Sigmoid colon (tissue), 4 donors: Measurements from ENCODE around the gene EEPD1.

Experiments used
- EP300 ChIP-seq, 4 donors: sonication (generic); formaldehyde crosslinking; IDR thresholded peaks; one replicate each; pipeline ENCODE4 v1.6.1; 2017; ENCODE audit warnings: antibody characterized with exemption in 4 of 4
- POLR2A ChIP-seq, 2 donors: fragments of 450-650 bp; IDR thresholded peaks; one replicate each; pipeline ENCODE4 v1.6.1; 2016; ENCODE audit warnings: antibody characterized with exemption in 2 of 2, mild to moderate bottlenecking in 2 of 2, moderate library complexity in 2 of 2
- POLR2AphosphoS5 ChIP-seq, 4 donors: sonication (generic); formaldehyde crosslinking; IDR thresholded peaks; one replicate each; pipeline ENCODE4 v1.6.1; 2017; ENCODE audit warnings: antibody characterized with exemption in 4 of 4
- TF ChIP-seq, protein P1 (sequence below), 4 experiments: fragments of 450-650 bp in 3 of 4; fragments of 200-600 bp in 1 of 4; IDR thresholded peaks; one replicate each; pipeline ENCODE4 v1.5.1; 2016 to 2019; ENCODE audit warnings: antibody characterized with exemption in 4 of 4, mild to moderate bottlenecking in 3 of 4, moderate library complexity in 2 of 4

DNA sequence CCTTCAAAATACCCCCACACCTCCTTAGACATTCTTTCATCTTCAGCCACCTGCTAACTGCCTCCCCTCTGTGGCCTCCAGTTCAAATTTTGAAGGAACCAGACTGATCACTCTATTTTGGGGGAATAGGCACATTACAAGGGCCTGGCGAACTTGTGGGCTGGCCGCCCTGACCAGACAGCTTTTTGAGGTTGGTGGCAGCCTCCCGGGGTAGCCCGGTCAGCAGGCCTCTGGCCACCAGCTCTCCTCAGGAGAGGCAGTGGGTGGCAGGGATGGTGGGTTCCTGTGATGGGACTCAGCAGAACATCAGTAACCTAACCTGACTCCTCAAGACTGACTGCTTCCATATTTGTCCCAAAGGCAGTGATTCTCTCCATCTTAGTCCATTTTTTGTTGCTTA lies 17.4 kb upstream of the EEPD1 start:
- TF ChIP-seq, protein P1, sequence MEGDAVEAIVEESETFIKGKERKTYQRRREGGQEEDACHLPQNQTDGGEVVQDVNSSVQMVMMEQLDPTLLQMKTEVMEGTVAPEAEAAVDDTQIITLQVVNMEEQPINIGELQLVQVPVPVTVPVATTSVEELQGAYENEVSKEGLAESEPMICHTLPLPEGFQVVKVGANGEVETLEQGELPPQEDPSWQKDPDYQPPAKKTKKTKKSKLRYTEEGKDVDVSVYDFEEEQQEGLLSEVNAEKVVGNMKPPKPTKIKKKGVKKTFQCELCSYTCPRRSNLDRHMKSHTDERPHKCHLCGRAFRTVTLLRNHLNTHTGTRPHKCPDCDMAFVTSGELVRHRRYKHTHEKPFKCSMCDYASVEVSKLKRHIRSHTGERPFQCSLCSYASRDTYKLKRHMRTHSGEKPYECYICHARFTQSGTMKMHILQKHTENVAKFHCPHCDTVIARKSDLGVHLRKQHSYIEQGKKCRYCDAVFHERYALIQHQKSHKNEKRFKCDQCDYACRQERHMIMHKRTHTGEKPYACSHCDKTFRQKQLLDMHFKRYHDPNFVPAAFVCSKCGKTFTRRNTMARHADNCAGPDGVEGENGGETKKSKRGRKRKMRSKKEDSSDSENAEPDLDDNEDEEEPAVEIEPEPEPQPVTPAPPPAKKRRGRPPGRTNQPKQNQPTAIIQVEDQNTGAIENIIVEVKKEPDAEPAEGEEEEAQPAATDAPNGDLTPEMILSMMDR (IDR thresholded peaks at IDR 0.05): no peak
- no peak for TF ChIP-seq EP300 (IDR thresholded peaks at IDR 0.05)
- no peak for TF ChIP-seq POLR2AphosphoS5 (IDR thresholded peaks at IDR 0.05)
- TF ChIP-seq POLR2A (IDR thresholded peaks at IDR 0.05): no peak
